Measurements from ENCODE around the gene ZNF626. TPM values are rescaled to one million over a fixed set of nuclear protein-coding genes. Genes with fewer than 3 reads are reported as not detected.
"Not testable (repeated sequence)": the region's sequence is repeated elsewhere in the genome, so short reads cannot be mapped to it uniquely, and the experiment has no call there.

The ZNF626 gene
- total RNA-seq, 1 experiment from 2014 or later: 2.2 TPM

DNA sequence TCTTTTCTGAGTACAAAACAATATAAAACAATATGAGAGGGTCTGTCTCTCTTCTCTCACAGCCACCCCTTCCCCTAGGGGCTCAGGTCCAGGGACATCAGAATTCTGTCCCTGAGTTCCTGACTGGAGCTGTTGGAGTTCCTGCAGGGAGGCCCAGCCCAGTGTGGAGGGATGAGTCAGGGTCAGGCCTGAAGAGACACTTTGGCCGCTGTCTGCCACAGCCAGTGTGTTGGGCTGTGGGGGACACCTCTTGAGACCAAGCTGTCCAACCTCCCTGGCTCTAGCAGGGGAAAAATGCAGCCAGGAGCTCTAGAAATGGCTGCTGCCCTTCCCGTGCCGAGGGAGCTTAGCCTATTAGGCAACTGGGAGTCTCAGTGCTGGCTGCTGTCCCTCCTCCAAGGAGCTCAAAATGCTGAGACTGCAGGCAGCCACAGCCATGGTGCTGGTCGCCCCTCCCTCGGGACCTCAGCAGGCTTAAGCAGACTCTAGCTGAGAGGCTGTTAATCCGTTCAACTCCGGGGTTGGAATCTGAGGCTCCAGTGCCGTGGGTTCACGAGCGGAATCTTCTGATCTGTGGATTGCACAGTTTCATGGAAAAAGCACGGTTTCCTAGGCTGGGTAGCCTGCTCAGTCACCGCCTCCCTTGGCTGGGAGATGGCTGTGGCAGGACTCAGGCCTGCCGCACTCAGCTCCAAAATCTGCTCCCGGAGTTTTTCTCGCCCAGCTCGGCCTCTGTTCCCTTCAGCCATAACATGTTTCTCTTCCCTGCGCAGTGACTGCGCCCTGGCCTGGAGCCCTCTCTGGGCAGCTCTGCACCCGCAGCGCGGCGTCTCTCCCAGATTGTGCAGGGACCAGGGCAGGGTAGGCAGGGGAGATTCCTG, 3.8 kb upstream of the ZNF626 start:
- no peak for DNase-seq (ENCODE audit: low spot score)
- ChIA-PET POLR2A (ENCODE audit: low non-redundant PET) (no interaction called here), CTCF (no interaction called here)
- no peaks in the 10 kb centered on the region for H3K36me3 ChIP-seq (ENCODE audit: insufficient read depth, low read length, poor library complexity, severe bottlenecking)
- BruUV-seq (replicated peaks): no TSS peak
- H3K9me3 ChIP-seq (ENCODE audit: low read depth, low read length, poor library complexity, severe bottlenecking): peaks cover 10% of the 10 kb centered on the region
- H3K27ac ChIP-seq (ENCODE audit: low read depth, low read length, poor library complexity, severe bottlenecking): no peak overlapping the region
- no peak overlapping the region for H3K4me3 ChIP-seq (ENCODE audit: low read depth, low read length, poor library complexity, severe bottlenecking)
- TF ChIP-seq, protein P1, sequence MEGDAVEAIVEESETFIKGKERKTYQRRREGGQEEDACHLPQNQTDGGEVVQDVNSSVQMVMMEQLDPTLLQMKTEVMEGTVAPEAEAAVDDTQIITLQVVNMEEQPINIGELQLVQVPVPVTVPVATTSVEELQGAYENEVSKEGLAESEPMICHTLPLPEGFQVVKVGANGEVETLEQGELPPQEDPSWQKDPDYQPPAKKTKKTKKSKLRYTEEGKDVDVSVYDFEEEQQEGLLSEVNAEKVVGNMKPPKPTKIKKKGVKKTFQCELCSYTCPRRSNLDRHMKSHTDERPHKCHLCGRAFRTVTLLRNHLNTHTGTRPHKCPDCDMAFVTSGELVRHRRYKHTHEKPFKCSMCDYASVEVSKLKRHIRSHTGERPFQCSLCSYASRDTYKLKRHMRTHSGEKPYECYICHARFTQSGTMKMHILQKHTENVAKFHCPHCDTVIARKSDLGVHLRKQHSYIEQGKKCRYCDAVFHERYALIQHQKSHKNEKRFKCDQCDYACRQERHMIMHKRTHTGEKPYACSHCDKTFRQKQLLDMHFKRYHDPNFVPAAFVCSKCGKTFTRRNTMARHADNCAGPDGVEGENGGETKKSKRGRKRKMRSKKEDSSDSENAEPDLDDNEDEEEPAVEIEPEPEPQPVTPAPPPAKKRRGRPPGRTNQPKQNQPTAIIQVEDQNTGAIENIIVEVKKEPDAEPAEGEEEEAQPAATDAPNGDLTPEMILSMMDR (conservative IDR thresholded peaks at IDR 0.05; ENCODE audit: low read depth, low read length): no peak
- no peak for TF ChIP-seq EZH2 (IDR thresholded peaks at IDR 0.05; ENCODE audit: borderline replicate concordance, low read depth, low read length, poor library complexity, severe bottlenecking)
- intact Hi-C loops (cut with micrococcal nuclease; ENCODE audit: unreplicated experiment): no loop called here
- no peaks in the 10 kb centered on the region for H3K4me1 ChIP-seq (ENCODE audit: insufficient read depth, low read length, poor library complexity, severe bottlenecking)
- no peaks in the 10 kb centered on the region for H3K27me3 ChIP-seq (replicated peaks; ENCODE audit: insufficient read depth, low read depth, low read length, poor library complexity)

- DNase-seq (ENCODE audit: low spot score); CTCF ChIA-PET; H3K4me3 ChIP-seq (ENCODE audit: low read depth, low read length, poor library complexity, severe bottlenecking); H3K9me3 ChIP-seq (ENCODE audit: low read depth, low read length, poor library complexity, severe bottlenecking); H3K27me3 ChIP-seq (replicated peaks; ENCODE audit: insufficient read depth, low read depth, low read length, poor library complexity); H3K4me1 ChIP-seq (ENCODE audit: insufficient read depth, low read length, poor library complexity, severe bottlenecking); H3K36me3 ChIP-seq (ENCODE audit: insufficient read depth, low read length, poor library complexity, severe bottlenecking); H3K27ac ChIP-seq (ENCODE audit: low read depth, low read length, poor library complexity, severe bottlenecking); BruUV-seq (replicated peaks); intact Hi-C loops (cut with micrococcal nuclease; ENCODE audit: unreplicated experiment); POLR2A ChIA-PET (ENCODE audit: low non-redundant PET): not testable (repeated sequence)
Measured at GRCh38 chr19:20664475-20664874, 3.1 kb upstream of the ZNF626 start.

DNA sequence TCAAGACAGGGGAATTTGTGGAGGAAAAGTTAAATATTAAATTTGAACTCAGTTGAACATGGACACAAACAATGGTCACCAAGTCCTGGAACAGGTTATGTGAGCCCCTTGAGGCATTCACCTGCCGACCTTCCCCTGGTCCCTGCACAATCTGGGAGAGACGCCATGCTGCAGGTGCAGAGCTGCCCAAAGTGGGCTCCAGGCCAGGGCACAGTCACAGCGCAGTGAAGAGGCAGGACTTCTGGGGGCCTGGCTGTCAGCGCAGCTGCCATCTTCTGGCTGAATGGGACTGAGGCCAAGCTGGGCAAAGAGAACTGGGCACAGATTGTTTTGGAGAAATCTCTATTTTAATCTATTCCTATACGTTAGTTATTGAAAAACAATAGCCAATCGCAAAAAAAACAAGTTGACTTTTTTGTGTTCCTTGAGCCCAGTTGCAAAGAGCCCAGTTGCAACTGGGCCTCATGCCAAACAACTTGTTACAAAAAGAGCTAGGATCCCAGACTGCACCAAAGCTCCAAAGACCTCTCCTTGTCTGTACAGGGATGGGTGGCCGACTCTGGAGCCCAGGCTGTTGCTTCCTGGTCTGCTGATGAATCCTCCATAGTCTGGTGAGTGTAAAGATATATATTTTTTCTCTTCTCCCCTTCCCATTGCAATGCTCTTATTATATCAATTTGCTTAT, 1.2 kb upstream of the ZNF626 start:
- ChIA-PET POLR2A (ENCODE audit: low non-redundant PET) (no interaction called here), CTCF (no interaction called here)
- no peak for TF ChIP-seq EZH2 (IDR thresholded peaks at IDR 0.05; ENCODE audit: borderline replicate concordance, low read depth, low read length, poor library complexity, severe bottlenecking)
- TF ChIP-seq, protein P1 (conservative IDR thresholded peaks at IDR 0.05; ENCODE audit: low read depth, low read length): no peak
- Histone ChIP-seq H3K27ac (ENCODE audit: low read depth, low read length, poor library complexity, severe bottlenecking) (no peak overlapping the region), H3K4me1 (ENCODE audit: insufficient read depth, low read length, poor library complexity, severe bottlenecking) (no peaks in the 10 kb centered on the region), H3K27me3 (replicated peaks; ENCODE audit: insufficient read depth, low read depth, low read length, poor library complexity) (no peaks in the 10 kb centered on the region), H3K36me3 (ENCODE audit: insufficient read depth, low read length, poor library complexity, severe bottlenecking) (no peaks in the 10 kb centered on the region), H3K4me3 (ENCODE audit: low read depth, low read length, poor library complexity, severe bottlenecking) (no peak overlapping the region), H3K9me3 (ENCODE audit: low read depth, low read length, poor library complexity, severe bottlenecking) (peaks cover 11% of the 10 kb centered on the region)
- DNase-seq (ENCODE audit: low spot score): no peak
- no TSS peak for BruUV-seq (replicated peaks)
- intact Hi-C loops (cut with micrococcal nuclease; ENCODE audit: unreplicated experiment): no loop called here

All from A673 (cell line).